ENCODE results near the gene GAS6.
"Not testable (repeated sequence)": the region's sequence is repeated elsewhere in the genome, so short reads cannot be mapped to it uniquely, and the experiment has no call there.

The GAS6 gene

GRCh38 chr13:113867913-113868312 lies 4.0 kb upstream of the GAS6 start:
- not testable (repeated sequence) for DNase-seq (ENCODE audit: low spot score)

- no peak for DNase-seq (ENCODE audit: low spot score)
Observed at GRCh38 chr13:113865427-113865826, 1.6 kb upstream of the GAS6 start.

GRCh38 chr13:113864273-113864890 lies 506 bp upstream of the GAS6 start:
- no peak for DNase-seq (ENCODE audit: low spot score)

GRCh38 chr13:113862931-113863523 lies 849 bp downstream of the GAS6 start:
- peak; percentile 63 for DNase-seq (ENCODE audit: low spot score)

GRCh38 chr13:113862191-113862930 lies 1.5 kb downstream of the GAS6 start:
- no peak for DNase-seq (ENCODE audit: low spot score)

- DNase-seq (ENCODE audit: low spot score) = no peak
Observed at GRCh38 chr13:113861433-113862030, 2.3 kb downstream of the GAS6 start.

- peak; percentile 33 for DNase-seq (ENCODE audit: low spot score)
Observed at GRCh38 chr13:113860665-113861432, 3.0 kb downstream of the GAS6 start.

- no peak for DNase-seq (ENCODE audit: low spot score)
Observed at GRCh38 chr13:113860051-113860664, 3.7 kb downstream of the GAS6 start.

GRCh38 chr13:113859311-113860050 lies 4.4 kb downstream of the GAS6 start:
- DNase-seq (ENCODE audit: low spot score) = no peak

GRCh38 chr13:113857531-113858195 lies 6.2 kb downstream of the GAS6 start:
- no peak for DNase-seq (ENCODE audit: low spot score)

GRCh38 chr13:113856716-113857065 lies 7.2 kb downstream of the GAS6 start:
- DNase-seq (ENCODE audit: low spot score) = peak; percentile 71

- no peak for DNase-seq (ENCODE audit: low spot score)
Observed at GRCh38 chr13:113855931-113856715, 7.8 kb downstream of the GAS6 start.

GRCh38 chr13:113855012-113855921 lies 8.6 kb downstream of the GAS6 start:
- DNase-seq (ENCODE audit: low spot score) = no peak

GRCh38 chr13:113854238-113855011 lies 9.5 kb downstream of the GAS6 start:
- DNase-seq (ENCODE audit: low spot score) = no peak

- no peak for DNase-seq (ENCODE audit: low spot score)
Observed at GRCh38 chr13:113853518-113854237, 10.2 kb downstream of the GAS6 start.

GRCh38 chr13:113852536-113853517 lies 11.0 kb downstream of the GAS6 start:
- DNase-seq (ENCODE audit: low spot score) = no peak
